K562 (cell line): ENCODE measurements around the gene CTCFL. TPM values are rescaled to one million over a fixed set of nuclear protein-coding genes. Genes with fewer than 3 reads are reported as not detected.

ENCODE experiments used
- ATF6 ChIP-seq: sonication (generic); formaldehyde crosslinking; IDR thresholded peaks from 2 replicates; pipeline ENCODE4 v1.4.0; 2020; ENCODE audit warnings: mild to moderate bottlenecking, missing genetic modification reagents
- CAMTA2 ChIP-seq: fragments of 250-450 bp; sonication (Bioruptor Pico); conservative IDR thresholded peaks from 2 replicates; pipeline ENCODE4 v1.5.1; 2022
- ELF4 ChIP-seq: fragments of 450-650 bp; formaldehyde crosslinking; IDR thresholded peaks from 2 replicates; pipeline ENCODE4 v1.4.0; 2022; ENCODE audit warnings: missing genetic modification characterization
- FIP1L1 ChIP-seq: fragments of 200-400 bp; formaldehyde crosslinking; IDR thresholded peaks from 2 replicates; pipeline ENCODE4 v1.6.1; 2018; ENCODE audit warnings: mild to moderate bottlenecking, low read depth, low read length; ENCODE audit not compliant: poor library complexity, severe bottlenecking
- HDAC8 ChIP-seq: fragments of 450-650 bp; IDR thresholded peaks from 2 replicates; pipeline ENCODE4 v1.6.1; 2016; ENCODE audit warnings: mild to moderate bottlenecking, missing genetic modification characterization, moderate library complexity, missing compliant biosample characterization
- LCOR ChIP-seq: sonication (generic); formaldehyde crosslinking; IDR thresholded peaks from 2 replicates; pipeline ENCODE4 v1.8.0; 2022; ENCODE audit warnings: mild to moderate bottlenecking, missing genetic modification reagents
- MNT ChIP-seq, 2 experiments: fragments of 450-650 bp; conservative IDR thresholded peaks; 2 replicates each; pipeline ENCODE4 v1.6.1; 2017; ENCODE audit warnings: mild to moderate bottlenecking in 2 of 2, moderate library complexity in 2 of 2
- NFRKB ChIP-seq: fragments of 450-650 bp; IDR thresholded peaks from 2 replicates; pipeline ENCODE4 v1.6.1; 2016; ENCODE audit warnings: low read depth
- RBM17 ChIP-seq: fragments of 200-400 bp; formaldehyde crosslinking; IDR thresholded peaks from 2 replicates; pipeline ENCODE4 v1.6.1; 2017; ENCODE audit warnings: low read depth, mild to moderate bottlenecking, low read length, borderline replicate concordance
- RBM25 ChIP-seq: fragments of 200-400 bp; formaldehyde crosslinking; IDR thresholded peaks from 2 replicates; pipeline ENCODE4 v1.6.1; 2018; ENCODE audit warnings: low read length, low read depth, moderate library complexity; ENCODE audit not compliant: severe bottlenecking
- RBM34 ChIP-seq: fragments of 200-400 bp; formaldehyde crosslinking; IDR thresholded peaks from 2 replicates; pipeline ENCODE4 v1.6.1; 2018; ENCODE audit warnings: low read length, borderline replicate concordance; ENCODE audit not compliant: insufficient read depth
- TGIF2 ChIP-seq: sonication (generic); formaldehyde crosslinking; IDR thresholded peaks from 2 replicates; pipeline ENCODE4 v1.8.1; 2022; ENCODE audit warnings: mild to moderate bottlenecking, missing genetic modification reagents, moderate library complexity
- ZNF551 ChIP-seq: fragments of 250-450 bp; sonication (Bioruptor Pico); IDR thresholded peaks from 2 replicates; pipeline ENCODE4 v1.5.0; 2021; ENCODE audit warnings: mild to moderate bottlenecking, moderate library complexity
- ZNF668 ChIP-seq: fragments of 250-450 bp; sonication (Bioruptor Pico); IDR thresholded peaks from 2 replicates; pipeline ENCODE4 v1.8.0; 2022; ENCODE audit warnings: mild to moderate bottlenecking, inconsistent platforms
- ZNF766 ChIP-seq: fragments of 200-800 bp; sonication (Bioruptor generic); conservative IDR thresholded peaks from 2 replicates; pipeline ENCODE4 v1.6.1; 2016; ENCODE audit warnings: missing genetic modification characterization, missing compliant biosample characterization
- polyA plus RNA-seq, 8 experiments: library from polyadenylated mRNA; depleted of rRNA in 4 of 8; stranded (reverse) in 5 of 8; unstranded in 3 of 8; fragments of >200 nt; fragmentation: Nextera tagmentation in 2 of 8; fragmentation: Illumina TruSeq in 1 of 8; extraction: Ambion mirVana in 2 of 8; extraction: Trizol in 1 of 8; gene quantifications; 2 replicates each; pipeline versions ENCODE4 v1.2.1 to v1.2.3, GENCODE V29; 2011 to 2014; ENCODE audit warnings: inconsistent platforms in 1 of 8, missing spikeins in 1 of 8
- total RNA-seq, 7 experiments: library from RNA; depleted of rRNA in 6 of 7; stranded (reverse); fragments of >200 nt in 6 of 7; fragmentation: Illumina TruSeq in 2 of 7; extraction: Trizol in 2 of 7; gene quantifications; 2 replicates each; pipeline versions ENCODE4 v1.2.1 to v1.2.3, GENCODE V29; 2011 to 2021; ENCODE audit warnings: low replicate concordance in 1 of 7
- TF ChIP-seq, protein P1 (sequence below): fragments of 450-650 bp; conservative IDR thresholded peaks from 2 replicates; pipeline ENCODE4 v1.6.1; 2016; ENCODE audit warnings: missing genetic modification characterization, low read depth, mild to moderate bottlenecking, control low read depth, missing compliant biosample characterization
- TF ChIP-seq, protein P2 (sequence below): sonication (generic); formaldehyde crosslinking; IDR thresholded peaks from 2 replicates; pipeline ENCODE4 v1.8.1; 2023; ENCODE audit warnings: mild to moderate bottlenecking, missing genetic modification reagents
- TF ChIP-seq, protein P3 (sequence below): fragments of 250-450 bp; sonication (Bioruptor Pico); IDR thresholded peaks from 2 replicates; pipeline ENCODE4 v1.4.0; 2020; ENCODE audit warnings: borderline replicate concordance

CTCFL gene
- total and polyA plus RNA-seq, 9 of the 15 experiments (the other 6 are each of a cell fraction or from before 2014, with no cell fraction given): 42.4 to 188 (median 111) TPM

DNA sequence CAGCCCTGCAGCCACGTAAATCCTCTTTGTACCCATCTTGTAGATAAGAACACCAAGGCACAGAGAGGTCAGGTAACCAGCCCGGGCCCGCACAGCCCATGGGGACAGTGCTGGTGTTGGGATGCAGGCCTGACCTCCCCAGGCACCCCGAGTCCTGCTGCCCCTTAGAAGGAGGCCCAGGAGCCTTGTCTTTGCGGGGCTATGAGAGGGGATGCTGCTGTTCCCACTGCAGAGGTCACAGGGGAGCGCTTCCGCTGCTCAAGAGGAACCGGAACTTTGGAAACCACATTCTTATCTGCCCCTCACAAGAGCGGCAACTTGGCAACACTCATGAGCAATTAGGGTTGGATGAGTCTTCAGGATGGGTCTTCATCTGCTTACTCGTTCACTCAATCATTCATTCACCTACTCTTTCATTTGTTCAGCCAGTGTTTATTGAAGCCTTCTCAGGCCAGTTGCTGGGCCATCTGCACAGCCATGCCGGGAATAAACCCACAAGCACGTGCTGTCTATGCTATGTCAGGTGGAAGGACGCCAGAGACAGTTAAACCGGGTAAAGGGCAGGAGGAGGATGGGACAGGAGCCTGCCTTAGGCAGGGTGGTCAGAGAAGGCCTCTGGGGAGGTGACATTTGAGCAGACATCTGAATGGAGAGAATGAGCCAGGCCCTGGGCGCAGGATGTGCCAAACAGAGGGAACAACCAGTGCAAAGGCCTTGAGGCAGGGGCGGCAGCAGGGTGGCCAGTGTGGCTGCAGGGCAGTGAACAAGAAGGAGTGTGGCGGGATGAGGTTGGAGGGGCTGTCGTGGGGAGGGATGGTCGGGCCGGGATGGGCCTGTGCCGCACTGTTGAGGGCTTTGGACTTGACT, 72.9 kb downstream of the CTCFL start (continued):
- TF ChIP-seq ATF6 (CRISPR knock-in tag) (peak; percentile 77; the same call in 1 of the 2 replicates), LCOR (CRISPR knock-in tag) (peak; percentile 91), TGIF2 (no peak), RBM25 (peak; percentile 90), FIP1L1 (no peak), ZNF551 (CRISPR knock-in tag) (no peak), MNT (conservative IDR thresholded peaks at IDR 0.05) (peak in 1 of 2 experiments; percentile 65), ZNF766 (CRISPR knock-in tag) (peak; percentile 92), ELF4 (CRISPR knock-in tag) (no peak), CAMTA2 (CRISPR knock-in tag) (no peak), NFRKB (peak; percentile 81), HDAC8 (tag) (peak; percentile 73), RBM17 (no peak), ZNF668 (peak; percentile 44; the same call in 1 of the 2 replicates), RBM34 (no peak)
- TF ChIP-seq, protein P1, sequence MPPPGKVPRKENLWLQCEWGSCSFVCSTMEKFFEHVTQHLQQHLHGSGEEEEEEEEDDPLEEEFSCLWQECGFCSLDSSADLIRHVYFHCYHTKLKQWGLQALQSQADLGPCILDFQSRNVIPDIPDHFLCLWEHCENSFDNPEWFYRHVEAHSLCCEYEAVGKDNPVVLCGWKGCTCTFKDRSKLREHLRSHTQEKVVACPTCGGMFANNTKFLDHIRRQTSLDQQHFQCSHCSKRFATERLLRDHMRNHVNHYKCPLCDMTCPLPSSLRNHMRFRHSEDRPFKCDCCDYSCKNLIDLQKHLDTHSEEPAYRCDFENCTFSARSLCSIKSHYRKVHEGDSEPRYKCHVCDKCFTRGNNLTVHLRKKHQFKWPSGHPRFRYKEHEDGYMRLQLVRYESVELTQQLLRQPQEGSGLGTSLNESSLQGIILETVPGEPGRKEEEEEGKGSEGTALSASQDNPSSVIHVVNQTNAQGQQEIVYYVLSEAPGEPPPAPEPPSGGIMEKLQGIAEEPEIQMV (tag): no peak
- TF ChIP-seq, protein P2, sequence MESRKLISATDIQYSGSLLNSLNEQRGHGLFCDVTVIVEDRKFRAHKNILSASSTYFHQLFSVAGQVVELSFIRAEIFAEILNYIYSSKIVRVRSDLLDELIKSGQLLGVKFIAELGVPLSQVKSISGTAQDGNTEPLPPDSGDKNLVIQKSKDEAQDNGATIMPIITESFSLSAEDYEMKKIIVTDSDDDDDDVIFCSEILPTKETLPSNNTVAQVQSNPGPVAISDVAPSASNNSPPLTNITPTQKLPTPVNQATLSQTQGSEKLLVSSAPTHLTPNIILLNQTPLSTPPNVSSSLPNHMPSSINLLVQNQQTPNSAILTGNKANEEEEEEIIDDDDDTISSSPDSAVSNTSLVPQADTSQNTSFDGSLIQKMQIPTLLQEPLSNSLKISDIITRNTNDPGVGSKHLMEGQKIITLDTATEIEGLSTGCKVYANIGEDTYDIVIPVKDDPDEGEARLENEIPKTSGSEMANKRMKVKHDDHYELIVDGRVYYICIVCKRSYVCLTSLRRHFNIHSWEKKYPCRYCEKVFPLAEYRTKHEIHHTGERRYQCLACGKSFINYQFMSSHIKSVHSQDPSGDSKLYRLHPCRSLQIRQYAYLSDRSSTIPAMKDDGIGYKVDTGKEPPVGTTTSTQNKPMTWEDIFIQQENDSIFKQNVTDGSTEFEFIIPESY (CRISPR knock-in tag): peak; percentile 62
- TF ChIP-seq, protein P3, sequence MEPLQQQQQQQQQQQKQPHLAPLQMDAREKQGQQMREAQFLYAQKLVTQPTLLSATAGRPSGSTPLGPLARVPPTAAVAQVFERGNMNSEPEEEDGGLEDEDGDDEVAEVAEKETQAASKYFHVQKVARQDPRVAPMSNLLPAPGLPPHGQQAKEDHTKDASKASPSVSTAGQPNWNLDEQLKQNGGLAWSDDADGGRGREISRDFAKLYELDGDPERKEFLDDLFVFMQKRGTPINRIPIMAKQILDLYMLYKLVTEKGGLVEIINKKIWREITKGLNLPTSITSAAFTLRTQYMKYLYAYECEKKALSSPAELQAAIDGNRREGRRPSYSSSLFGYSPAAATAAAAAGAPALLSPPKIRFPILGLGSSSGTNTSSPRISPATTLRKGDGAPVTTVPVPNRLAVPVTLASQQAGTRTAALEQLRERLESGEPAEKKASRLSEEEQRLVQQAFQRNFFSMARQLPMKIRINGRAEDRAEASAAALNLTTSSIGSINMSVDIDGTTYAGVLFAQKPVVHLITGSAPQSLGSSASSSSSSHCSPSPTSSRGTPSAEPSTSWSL: no peak
